ENCODE data around the gene PFN2.

PFN2 gene, protein sequence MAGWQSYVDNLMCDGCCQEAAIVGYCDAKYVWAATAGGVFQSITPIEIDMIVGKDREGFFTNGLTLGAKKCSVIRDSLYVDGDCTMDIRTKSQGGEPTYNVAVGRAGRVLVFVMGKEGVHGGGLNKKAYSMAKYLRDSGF

DNA sequence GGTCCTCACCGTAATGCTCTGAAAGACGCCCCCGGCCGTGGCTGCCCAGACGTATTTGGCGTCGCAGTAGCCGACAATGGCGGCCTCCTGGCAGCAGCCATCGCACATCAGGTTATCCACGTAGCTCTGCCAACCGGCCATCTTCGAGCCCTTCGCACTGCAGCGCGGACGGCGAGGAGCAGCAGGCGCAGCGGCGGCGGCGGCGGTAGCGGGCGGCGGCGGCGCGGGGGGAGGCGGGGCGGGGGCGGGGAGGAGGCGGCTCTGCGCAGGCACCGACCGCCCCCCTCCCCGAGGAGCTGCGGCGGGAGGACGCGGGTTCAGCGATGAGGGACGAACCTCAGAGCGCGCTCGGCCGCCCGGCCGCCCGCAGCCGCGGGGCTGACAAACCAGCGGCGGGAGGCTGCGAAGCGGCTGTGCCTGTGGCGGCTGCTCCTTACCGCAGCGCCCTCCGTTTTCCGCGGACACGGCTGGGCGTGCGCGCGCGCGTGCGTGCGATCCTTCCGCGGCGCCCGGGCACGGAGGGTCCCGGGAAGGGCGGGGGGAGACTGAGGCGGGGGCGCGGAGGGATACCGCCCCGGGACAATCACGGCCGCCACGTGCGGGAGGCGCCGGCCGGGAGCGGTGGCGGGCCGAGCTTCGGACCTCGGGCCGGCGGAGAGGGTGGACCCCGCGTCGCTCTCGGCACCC lies at the start of gene PFN2:
TSS of gene PFN2 (minus strand) at position 180 of the 687 bp plus-strand sequence. CDS start at position 141, 39 bp downstream.
- DNase-seq (ENCODE audit: low read depth in 1 of 2, low spot score in 1 of 2) = peak; percentile 74 to 82
- in situ Hi-C loops (cut with HindIII; ENCODE audit: low pct_unique_long_range_greater_than_20kb, low sequenced_read_pairs) = no loop called here
- no peak for TF ChIP-seq JUND (IDR thresholded peaks at IDR 0.05; ENCODE audit: low read depth)

DNA sequence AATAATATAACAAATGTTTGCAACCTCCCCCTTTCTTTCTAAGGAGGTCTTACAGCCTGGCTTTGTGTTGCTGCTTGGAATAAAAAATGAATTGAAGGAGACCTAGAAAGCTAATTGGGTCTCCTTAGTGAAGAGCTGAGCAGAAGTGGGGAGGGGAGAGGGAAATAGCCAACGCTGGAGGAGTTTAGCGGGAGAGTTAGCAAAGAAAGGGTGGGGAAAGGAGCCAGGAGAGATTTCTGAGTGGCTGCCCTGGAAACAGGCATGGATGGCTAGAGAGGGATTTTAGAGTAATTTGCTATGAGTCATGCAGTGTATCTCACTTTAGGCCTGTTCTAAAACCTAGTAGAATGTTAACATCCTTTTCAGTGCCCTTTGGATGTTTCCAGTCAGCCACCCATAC lies 45.2 kb upstream of the PFN2 start:
- in situ Hi-C loops (cut with HindIII; ENCODE audit: low pct_unique_long_range_greater_than_20kb, low sequenced_read_pairs) = no loop called here
- no peak for DNase-seq (ENCODE audit: low read depth in 1 of 2, low spot score in 1 of 2)
- no peak for TF ChIP-seq JUND (IDR thresholded peaks at IDR 0.05; ENCODE audit: low read depth)

DNA sequence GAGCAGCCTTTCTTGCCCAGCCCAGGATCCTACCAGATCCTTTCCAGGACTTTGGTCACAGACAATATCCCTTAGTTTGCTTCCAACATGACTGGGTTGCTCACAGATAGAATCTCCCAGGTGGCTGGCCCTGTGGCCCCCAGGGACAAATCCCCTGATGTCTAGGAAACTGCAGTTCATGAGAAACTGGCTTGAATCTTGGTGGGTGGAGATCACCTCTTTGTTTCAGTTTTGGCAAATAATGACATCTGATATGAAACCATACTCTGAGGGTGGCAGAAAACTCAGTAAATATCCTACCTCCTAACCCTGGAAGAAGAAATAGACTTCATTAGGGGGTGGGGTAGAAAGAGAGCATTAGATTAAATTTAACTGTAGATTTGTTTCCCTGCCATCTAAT lies 44.1 kb upstream of the PFN2 start:
- TF ChIP-seq JUND (IDR thresholded peaks at IDR 0.05; ENCODE audit: low read depth) = no peak
- DNase-seq (ENCODE audit: low read depth in 1 of 2, low spot score in 1 of 2) = no peak
- in situ Hi-C loops (cut with HindIII; ENCODE audit: low pct_unique_long_range_greater_than_20kb, low sequenced_read_pairs) = no loop called here

DNA sequence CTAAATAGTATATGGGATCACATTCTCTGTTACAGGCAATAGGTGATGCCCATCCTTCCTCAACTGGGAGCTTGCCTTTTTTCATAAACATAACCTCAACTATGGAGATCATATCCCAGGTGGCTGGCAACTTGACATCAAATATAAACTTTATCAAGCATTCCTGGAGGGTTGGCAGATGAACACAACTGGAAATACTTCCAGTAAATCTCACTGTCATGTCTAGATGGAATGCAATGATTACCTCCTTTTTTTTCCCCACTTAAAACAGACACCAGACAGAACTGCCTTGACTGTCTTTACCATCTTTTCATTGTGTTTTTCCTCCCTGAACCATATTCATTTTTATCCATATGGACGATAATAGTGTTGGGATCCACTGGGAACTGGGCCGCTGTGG lies 43.1 kb upstream of the PFN2 start:
- no peak for DNase-seq (ENCODE audit: low read depth in 1 of 2, low spot score in 1 of 2)
- in situ Hi-C loops (cut with HindIII; ENCODE audit: low pct_unique_long_range_greater_than_20kb, low sequenced_read_pairs) = no loop called here
- TF ChIP-seq JUND (IDR thresholded peaks at IDR 0.05; ENCODE audit: low read depth) = no peak

DNA sequence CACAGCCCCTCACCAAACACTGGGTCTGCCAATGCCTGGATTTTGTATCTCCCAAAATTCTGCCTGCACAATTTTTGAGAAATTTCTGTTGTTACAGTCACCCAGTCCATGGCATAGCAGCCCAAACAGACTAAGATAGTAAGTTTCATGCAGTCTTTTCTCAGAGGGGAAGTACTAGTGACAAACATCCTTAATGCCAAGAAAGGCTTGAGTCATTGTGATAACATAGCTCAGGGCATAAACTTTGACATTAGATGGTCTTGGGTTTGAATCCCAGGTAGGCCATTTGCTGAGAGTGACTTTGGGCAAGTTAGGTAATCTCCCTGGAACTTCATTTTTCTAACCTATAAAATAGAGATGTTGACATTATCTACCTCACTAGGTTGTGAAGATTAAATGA lies 36.1 kb upstream of the PFN2 start:
- DNase-seq (ENCODE audit: low read depth in 1 of 2, low spot score in 1 of 2) = no peak
- no peak for TF ChIP-seq JUND (IDR thresholded peaks at IDR 0.05; ENCODE audit: low read depth)
- in situ Hi-C loops (cut with HindIII; ENCODE audit: low pct_unique_long_range_greater_than_20kb, low sequenced_read_pairs) = no loop called here

DNA sequence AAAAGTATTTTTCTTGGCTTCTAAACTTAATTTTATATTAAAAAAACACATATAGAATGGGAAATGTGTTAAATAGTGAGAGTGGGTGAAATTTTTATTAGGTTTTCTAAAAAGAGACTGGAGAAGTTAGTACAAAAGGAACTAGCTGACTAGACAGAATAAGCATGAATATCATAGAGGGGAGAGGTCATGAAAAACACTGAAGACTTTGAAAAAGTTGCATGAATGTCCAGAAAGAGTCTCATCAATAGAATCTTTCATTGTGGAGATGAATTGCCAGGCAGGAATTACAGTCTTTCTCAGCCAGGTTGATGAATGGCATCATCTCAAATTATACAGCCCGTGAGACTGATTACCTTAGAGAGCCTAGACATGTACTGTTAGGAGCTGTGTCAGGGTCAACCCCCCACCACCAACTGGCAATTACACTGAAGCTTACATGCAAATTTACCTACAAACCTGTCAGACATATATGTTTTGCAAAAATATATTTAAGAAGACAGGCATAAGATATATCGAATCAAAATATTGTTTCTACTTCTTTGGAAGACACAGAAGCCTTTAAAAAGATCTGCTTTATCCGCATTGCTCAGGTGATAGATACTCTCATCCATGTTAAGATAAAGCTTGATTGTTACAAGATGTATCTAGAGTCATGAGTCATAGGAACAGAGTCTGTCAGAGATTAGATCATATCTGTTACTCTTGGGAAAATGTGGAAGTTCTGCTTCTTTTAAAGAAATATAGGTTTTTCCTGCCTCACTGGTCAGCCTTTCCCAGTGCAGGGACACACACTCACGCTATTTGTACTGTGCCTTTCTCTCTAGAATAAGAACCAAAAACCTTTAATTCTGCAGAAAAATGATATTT lies 34.8 kb upstream of the PFN2 start:
- in situ Hi-C loops (cut with HindIII; ENCODE audit: low pct_unique_long_range_greater_than_20kb, low sequenced_read_pairs) = no loop called here
- no peak for DNase-seq (ENCODE audit: low read depth in 1 of 2, low spot score in 1 of 2)
- TF ChIP-seq JUND (IDR thresholded peaks at IDR 0.05; ENCODE audit: low read depth) = no peak

DNA sequence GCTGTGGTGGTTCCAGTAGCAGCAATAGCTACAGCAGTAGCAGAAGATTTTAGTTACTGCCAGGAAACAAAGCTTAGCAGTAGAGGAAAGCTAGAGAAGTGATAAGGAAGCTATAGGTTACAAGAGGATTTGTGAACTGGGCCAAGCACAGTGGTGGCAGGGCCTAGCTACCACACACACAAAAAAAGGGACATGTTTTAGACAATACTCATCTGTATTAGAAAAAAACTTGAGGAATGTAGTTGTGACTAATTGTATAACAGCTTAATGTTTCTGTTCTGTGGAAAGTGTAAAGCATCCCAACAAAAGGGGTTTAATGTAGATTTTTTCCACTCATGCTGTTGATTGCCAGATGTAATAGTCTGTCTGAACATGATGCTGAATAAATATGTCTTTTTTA lies 29.9 kb upstream of the PFN2 start:
- no peak for TF ChIP-seq JUND (IDR thresholded peaks at IDR 0.05; ENCODE audit: low read depth)
- in situ Hi-C loops (cut with HindIII; ENCODE audit: low pct_unique_long_range_greater_than_20kb, low sequenced_read_pairs) = no loop called here
- DNase-seq (ENCODE audit: low read depth in 1 of 2, low spot score in 1 of 2) = no peak

DNA sequence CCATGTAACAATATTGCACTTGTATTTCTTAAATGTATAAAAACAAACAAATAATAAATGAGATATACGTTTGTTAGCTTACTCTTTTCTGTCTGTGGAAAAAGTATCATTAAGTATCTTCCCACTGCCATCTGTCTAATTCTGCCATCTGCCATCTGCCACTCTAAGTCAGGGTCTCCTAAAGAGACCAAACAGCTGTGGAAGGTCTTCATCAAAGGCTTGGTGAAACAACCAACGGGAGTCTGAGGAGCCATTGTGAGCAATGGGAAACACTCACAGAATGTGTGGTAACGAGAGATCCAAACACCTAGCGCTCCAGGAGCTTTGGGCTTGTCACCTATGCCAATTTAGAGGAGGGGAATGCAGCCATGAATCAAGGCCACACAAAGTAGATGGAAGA lies 28.7 kb upstream of the PFN2 start:
- no peak for DNase-seq (ENCODE audit: low read depth in 1 of 2, low spot score in 1 of 2)
- in situ Hi-C loops (cut with HindIII; ENCODE audit: low pct_unique_long_range_greater_than_20kb, low sequenced_read_pairs) = no loop called here
- no peak for TF ChIP-seq JUND (IDR thresholded peaks at IDR 0.05; ENCODE audit: low read depth)

DNA sequence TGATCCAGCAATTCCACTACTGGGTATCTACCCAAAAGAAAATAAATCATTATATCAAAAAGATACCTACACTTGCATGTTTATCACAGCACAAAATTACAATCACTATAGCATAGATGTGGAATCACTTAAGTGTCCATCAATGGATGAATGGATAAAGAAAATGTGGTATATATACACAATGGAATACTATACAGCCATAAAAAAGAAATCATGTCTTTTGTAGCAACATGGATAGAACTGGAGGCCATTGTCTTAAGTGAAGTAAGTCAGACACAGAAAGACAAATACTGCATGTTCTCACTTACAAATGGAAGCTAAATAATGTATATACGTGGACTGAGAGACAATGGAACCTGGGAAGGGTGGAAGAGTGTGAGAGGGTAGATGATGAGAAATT lies 28.3 kb upstream of the PFN2 start:
- in situ Hi-C loops (cut with HindIII; ENCODE audit: low pct_unique_long_range_greater_than_20kb, low sequenced_read_pairs) = no loop called here
- no peak for DNase-seq (ENCODE audit: low read depth in 1 of 2, low spot score in 1 of 2)
- TF ChIP-seq JUND (IDR thresholded peaks at IDR 0.05; ENCODE audit: low read depth) = no peak

DNA sequence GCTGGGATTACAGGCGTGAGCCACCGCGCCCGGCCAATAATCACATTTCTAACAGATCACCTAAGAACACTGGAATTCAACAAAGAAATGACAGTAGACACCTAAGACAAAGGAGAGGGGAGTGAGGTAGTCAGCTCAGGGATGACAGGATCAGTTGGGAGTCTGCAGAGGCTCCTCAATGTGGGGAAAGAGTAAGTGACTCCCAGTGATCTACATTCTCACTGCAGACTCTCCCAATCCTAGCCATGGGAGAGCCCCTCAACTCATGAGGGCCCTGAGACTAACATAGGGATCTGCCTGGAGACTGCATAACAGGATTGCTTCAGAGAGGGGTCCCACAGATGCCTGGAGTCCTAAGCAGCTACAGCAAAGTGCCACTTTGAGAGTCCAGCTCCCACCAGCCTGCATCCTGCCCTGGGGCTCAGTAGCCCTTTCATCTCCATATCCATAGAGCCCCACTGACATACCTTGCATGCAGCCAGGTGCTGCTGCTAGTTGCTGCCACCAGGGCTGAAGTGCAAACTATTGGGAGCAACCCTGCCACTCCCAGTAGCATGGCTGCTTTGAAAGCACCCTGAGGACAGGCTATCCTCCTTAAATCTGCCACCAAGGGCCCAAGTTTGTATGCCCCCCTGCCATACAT lies 21.8 kb upstream of the PFN2 start:
- DNase-seq (ENCODE audit: low read depth in 1 of 2, low spot score in 1 of 2) = no peak
- in situ Hi-C loops (cut with HindIII; ENCODE audit: low pct_unique_long_range_greater_than_20kb, low sequenced_read_pairs) = no loop called here
- TF ChIP-seq JUND (IDR thresholded peaks at IDR 0.05; ENCODE audit: low read depth) = no peak

DNA sequence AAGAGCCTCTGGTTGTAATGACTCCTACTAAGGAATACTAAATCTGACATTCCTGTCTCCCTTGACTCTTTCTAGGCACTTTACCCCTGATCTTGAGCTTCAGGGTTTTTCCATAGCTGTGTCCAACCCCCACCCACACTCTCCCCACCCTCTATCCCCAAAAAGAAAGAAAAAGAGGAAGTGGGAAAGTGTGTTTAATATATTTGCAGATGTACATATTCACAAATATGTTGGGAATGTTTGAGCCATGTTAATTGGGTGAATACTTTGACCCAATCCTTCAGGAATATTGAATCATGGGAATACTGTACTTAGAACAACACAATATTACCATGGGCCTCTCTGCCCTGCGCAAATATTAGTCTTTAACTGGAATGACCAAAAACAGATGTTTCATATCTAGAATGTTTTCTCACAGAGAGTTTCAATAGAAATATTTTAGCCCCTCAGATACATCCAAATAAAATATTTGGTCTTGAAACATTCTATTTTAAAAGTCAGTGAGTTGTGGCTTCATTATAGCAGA lies 19.8 kb upstream of the PFN2 start:
- no peak for DNase-seq (ENCODE audit: low read depth in 1 of 2, low spot score in 1 of 2)
- in situ Hi-C loops (cut with HindIII; ENCODE audit: low pct_unique_long_range_greater_than_20kb, low sequenced_read_pairs) = no loop called here
- no peak for TF ChIP-seq JUND (IDR thresholded peaks at IDR 0.05; ENCODE audit: low read depth)

DNA sequence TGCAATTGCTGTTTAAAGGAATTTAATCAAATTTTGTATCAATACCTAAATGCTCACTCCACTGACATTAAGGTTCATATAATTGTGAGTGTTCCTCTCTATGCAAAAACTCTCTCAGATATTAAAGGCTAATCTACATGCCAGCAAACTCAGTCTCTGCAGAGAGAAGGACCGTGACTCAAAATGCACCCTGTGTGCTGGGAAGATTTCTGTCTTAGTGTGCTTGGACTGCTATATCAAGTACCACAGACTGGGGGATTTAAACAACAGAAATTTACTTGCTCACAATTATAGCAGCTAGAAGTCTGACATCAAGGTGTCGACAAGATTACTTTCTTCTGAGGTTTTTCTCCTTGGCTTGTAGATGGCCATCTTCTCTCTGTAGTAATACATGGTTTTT lies 18.6 kb upstream of the PFN2 start:
- no peak for TF ChIP-seq JUND (IDR thresholded peaks at IDR 0.05; ENCODE audit: low read depth)
- in situ Hi-C loops (cut with HindIII; ENCODE audit: low pct_unique_long_range_greater_than_20kb, low sequenced_read_pairs) = no loop called here

More for the DNA sequence above, 18.6 kb upstream of the PFN2 start:
- DNase-seq (ENCODE audit: low read depth in 1 of 2, low spot score in 1 of 2) = no peak

All from T47D (cell line).